OCI-LY1 (cell line): ENCODE data around the gene PTPRG.

Experiments
- CTCF ChIP-seq: fragments of 200-600 bp; sonication (generic), shearing (Covaris generic); IDR thresholded peaks from 2 replicates; pipeline ENCODE4 v1.5.1; 2017; ENCODE audit warnings: mild to moderate bottlenecking, antibody characterized with exemption, low read length, moderate library complexity, mixed read lengths
- EZH2 ChIP-seq: fragments of 200-600 bp; sonication (generic), shearing (Covaris generic); IDR thresholded peaks from 2 replicates; pipeline ENCODE4 v1.8.0; 2017; ENCODE audit warnings: borderline replicate concordance, mixed run types, mild to moderate bottlenecking, antibody characterized with exemption, low read length, moderate library complexity, mixed read lengths

- TF ChIP-seq CTCF (no peak), EZH2 (no peak)
These were observed 417.4 kb downstream of the PTPRG start for GRCh38 chr3:61978460-61979419.
